Activated T-cell treated with anti-CD3 and anti-CD28 coated beads for 48 hours (primary cell): ENCODE data around the gene RXRB.

Experiments used
- DNase-seq: peaks from one replicate; pipeline ENCODE4 v3.0.0-alpha.2; 2020; ENCODE audit warnings: low read depth

RXRB gene

DNA sequence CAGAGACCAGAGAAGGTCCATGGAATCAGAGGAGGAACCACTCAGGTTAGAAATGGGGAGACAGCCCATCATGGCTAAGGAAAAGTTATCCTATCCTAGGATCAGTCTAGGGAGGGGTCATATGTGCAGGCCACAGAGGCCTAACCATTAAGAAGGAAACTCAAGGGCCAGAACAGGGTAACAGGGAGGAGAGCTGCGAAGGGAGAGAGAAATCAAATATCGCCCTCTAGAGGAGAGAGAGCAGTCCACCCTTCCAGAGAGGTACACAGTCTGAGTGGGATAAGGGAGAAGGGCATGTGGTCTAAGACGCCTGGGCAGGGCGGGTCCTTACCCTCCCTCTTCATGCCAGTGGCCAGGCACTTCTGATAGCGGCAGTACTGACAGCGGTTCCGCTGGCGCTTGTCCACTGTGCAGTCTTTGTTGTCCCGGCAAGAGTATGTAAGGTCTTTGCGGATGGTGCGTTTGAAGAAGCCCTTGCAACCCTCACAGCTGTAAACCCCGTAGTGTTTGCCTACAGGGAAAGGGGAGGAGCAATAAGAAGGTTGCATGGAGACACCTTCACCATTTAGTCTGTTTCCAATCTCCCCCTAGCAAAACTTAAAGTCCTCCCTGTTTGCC, 2.9 kb downstream of the RXRB start:
- DNase-seq = no peak

DNA sequence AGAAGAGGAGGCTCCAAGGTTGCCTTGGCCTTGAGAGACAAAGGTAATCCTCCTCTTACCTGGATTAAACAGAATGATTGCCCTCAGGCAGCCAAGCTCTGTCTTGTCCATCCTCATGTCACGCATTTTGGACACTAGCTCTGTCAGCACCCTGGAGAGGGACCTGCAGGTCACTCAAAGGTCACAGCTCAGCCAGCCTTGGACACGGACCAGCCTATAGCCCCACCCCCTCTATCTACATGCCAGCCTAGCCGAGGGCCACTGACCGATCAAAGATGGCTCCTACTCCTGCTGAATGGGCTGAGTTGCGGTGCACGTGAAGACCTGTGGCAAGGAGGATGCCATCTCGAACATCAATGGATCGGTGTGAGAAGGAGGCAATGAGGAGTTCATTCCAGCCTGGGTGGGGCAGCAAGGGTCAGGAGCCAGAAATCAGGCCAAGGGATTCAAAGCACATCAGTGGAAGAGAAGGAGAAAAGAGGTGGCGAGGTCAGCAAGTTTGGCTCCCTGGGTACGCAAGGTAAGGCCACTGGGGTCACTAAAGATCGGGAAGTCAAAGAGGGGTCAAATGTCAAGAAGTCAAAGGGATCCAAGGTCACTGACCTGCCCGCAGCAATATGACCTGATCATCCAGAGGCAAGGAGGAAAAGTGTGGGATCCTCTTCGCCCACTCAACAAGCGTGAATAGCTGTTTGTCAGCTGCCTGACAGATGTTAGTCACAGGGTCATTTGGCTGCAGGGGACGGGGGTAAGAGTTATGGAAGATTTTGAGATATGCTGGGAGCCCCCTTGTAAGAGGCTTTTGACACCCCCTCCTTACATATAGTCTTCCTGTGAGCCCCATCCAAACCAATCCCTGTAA, 4.9 kb downstream of the RXRB start:
- no peak for DNase-seq

DNA sequence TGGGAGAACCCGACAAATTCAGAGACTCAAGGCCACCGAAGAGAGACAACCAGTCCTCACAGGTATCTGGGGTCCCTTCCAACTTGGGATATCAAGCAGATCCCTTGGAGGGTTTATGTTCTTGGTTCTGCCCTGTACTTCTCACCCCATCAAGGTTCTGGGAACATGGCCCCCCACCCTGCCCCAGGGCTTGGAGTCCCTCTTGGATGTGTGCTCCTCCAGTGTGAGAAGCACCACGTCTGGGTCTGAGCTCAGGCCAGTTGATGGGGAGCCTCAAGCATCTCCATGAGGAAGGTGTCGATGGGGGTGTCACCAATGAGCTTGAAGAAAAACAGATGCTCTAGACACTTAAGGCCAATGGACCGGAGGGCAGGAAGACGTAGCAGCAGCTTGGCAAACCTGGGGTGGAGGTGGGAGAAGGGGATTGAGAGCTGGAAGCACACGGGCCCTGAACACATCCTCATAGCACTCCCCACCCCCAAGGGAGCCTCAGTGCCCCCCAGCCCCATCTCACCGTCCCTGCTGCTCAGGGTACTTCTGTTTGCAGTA, 6.0 kb downstream of the RXRB start:
- DNase-seq = no peak

DNA sequence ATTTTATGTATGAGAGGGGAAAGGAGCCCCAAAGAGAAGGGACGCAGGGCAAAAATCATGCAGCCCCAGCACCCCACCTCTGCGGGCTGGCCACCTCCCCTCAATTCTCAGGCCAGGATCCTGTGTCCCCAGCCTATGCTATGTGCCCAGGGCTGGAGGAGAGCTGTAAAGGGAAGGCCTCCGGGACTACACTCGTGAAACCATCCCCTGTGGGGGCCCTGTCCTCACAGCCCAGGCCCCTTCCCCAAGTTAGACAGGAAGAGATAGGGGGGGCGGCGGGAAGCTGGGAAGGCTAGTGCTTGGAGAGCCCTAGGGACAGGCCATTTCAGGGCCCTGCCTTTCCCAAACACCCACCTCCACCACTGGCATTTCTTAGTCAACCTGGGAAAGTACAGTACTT, 6.8 kb downstream of the RXRB start:
- no peak for DNase-seq

DNA sequence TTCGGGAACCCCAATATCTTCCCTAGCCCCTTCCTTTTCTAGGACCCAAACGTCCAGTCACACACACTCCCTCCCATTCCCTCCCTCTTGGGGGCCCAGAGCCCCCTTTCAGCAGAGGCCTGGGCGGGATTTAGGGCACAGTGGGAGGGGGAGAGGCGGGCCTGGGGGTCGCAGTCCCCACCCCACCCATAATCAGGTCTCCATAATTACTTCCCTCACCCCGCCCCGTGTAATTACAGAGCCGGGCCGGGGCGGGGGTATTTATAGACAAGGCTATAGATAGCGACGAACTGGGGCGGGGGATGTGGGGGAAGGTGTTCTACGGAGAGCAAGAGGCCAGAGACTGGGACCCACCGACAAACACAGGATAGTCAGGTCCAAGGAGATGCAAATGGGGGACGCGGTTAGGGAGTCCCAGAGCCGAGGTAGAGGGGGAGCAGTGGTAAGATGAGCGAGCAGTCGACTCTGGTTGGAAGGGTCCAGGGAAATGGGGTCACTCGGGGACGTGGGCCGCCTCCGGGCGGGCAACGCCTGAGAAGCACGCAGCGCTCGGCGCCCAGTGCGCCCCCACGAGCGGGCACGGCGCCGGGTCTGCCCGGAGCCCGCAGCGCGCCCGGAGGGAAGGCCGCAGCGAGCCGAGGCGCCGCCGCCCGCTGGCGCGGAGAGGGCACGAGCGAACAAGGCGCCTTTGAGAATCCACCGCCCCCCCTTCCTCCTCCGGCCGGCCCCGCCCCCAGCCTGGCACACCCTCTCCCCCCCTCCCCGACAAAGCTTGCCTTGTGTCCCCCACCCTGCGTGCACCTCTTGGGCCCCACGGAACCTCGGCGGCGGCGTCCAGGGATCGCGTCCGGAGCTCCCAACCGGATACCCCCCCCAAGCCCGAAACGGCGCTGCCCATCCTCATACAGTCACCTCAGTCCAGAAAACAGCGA, 7.5 kb downstream of the RXRB start:
- DNase-seq = no peak

DNA sequence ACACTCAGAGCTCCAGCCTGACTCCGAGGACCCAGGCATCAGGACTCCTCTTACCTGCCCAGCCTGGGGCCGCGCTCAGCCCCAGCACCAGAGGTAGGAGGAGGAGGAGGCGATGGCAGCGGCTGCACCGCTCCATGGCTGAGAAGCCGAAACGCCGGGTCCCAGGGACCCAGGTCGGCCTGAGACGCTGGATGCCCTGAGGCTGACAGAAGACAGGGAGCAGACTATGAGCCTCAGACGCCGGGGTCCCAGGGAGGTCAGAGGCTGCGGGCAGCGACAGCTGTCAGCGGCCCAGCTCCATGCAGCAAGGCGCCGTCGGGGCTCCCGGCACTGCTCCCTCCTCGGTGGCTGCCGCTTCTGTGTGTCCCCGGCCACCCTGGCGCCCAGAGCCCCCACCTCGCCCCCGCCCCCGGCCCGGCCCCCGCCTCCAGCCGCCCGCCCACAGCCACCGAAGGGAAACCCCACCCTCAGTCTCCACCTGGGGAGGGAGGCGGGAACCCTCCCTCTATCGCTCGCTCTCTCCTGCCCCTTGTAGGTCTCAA, 8.3 kb downstream of the RXRB start, which contains the start of gene COL11A2:
TSS of gene COL11A2 (minus strand) at position 363 of the 542 bp plus-strand sequence. CDS start at position 136, 227 bp downstream.
- no peak for DNase-seq

DNA sequence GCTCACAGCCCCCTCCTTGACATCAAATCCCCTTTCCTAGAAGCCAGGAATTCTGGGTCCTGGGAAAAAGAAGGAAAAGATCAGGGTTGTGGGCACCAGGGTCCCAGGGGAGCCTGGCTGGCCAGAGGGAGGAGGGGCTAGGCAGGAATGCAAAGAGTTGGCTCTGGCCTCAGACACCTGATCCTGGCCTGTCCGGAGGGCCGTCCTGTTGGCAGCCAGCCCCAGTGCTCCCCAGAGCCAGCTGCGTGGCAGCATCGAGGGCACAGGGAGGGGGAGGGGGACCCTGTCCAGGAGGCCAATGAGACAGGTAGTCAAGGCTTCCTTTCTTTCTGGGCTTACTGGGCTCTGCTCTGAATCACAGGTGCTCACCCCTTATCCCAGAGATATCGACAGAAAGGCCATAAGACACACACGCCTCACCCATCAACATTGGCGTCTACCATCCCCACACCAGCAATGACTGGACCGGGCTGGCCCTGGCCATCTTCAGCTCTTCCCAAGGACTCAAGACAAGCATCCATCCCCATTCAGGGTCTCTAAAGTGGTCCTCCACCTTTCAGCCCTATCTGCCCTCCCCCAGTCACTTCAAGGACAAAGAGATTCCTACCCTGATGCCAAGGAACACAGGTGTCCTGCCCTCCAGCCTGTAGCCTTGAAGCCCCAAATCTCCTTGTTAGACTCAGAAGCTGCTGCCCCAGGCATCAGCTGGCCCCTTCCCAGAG, 8.9 kb downstream of the RXRB start:
- no peak for DNase-seq

DNA sequence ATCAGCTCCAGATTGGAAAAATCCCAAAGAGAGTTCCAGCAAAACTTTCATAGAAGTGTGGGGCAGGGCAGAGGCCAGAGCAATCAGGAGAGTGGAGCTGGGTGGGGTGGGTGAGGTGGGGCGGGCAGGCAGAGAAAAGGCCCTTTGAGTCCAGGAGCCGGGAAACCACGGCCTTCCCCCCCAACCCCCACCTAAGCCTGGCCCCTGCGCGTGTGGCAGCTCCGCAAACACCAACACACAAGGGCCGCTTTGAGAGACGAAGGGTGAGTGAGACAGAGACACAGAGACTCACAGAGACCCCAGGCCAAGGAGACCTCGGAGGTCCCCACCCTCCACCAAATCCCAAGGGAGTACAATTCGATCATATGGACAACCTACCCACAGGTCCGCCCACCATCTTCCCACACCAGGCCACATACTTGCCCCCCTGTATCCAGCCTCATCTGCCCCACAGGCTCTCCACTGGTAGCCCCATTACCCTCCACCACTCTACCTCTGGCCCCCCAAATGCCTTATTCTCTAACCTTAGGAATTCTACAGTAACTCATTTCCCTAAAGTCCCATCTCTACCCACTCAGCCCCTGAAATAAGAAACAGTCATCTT, 9.9 kb downstream of the RXRB start:
- no peak for DNase-seq

DNA sequence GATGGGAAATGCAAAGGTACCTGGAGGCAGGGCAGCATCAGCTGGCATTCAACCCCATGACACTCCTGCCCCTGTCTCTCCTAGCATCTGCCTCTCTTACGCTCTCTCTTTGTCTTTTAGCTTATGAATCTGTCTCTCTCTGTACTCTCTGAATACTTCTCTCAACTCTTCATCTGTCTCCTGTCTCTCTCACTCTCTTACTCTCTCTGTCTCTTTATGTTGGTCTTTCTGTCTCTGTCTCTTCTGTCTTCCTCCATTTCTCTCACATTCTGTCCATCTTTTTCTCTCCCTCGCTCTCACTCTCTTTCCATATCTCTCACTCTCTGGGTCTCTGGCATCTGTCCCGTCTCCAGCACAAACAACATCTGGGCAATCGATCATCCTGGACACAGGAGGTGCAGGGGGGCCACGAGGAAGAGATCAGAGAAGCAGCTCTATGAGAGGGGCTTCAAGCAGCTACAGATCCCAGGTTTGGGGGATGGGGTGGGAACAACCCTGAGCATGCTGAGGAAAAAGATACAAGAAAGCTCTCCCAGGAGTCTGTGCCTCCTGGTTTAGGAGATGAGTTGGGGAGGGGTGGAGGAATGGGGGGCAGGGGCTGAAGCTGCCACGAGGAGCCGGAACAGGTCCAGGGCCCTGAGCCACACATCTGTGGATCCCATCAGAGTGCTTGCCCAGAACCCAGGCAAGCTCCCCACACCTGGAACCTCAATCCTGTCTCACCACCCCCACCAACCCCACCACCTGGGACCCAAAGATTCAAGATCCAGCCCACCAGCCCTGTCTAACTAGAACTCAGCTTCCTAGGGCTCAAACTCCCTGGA, 10.6 kb downstream of the RXRB start:
- no peak for DNase-seq

DNA sequence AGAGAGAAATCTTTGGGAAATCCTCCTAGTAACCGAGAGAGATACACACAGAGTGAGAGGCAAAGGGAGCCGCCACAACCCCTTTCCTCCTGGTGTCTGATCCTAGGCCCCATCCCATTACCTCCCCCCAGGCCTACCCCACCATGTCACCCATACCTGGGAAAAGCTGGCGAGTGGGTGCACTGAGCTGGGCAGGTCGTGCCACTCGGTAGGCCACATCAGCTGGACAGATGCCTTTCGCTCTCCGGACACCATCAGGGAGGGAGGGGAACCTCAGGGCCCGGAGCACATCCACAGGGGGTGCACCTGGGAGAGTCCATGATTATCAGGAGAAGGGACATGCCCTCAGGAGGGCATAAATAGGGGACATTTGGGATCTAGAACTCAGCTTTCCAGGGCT, 11.3 kb downstream of the RXRB start:
- no peak for DNase-seq

DNA sequence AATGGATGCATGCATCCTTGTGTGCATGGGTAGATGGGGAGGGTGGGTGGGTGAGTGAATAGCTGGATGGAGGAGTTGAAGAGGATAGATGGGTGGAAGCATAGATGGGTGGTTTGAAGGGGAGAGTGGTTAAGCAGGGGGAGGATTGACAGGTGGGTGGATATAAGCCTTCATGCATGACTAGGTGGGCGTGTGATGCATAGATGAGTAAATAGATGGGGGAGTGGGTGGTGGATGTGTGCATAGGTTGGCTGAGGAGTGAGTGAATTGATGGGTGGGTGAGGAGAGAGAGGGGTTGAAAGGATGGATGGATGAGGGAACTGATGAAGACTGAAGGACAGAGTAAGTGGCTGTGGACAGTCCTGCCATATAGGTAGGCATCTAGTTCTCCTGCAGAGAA, 12.7 kb downstream of the RXRB start:
- DNase-seq = no peak

DNA sequence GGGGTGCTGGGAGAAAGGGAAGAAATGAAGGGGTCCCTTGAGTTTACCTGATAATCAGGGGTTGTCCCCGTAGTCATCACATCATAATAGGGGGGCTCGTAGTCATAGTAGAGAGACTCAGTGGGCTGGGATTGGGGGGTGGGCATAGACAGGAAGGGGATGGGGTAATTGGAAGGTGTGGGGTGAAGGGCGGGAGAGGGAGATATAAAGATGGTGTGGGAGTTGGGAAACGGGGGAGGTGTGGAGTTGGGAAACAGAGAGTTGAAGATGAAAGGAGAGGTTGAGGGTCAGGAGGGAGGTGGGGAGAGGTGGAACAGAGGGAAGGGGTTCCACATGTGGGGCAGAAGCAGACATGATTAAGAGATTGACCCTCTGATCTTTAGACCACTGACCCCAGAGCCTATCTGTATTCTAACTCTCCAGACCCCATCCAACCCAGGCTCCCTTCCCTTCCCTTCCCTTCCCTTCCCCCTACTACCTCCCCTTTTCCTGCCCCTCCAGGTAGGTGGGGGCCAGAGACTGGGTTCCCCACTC, 14.7 kb downstream of the RXRB start:
- DNase-seq = no peak

DNA sequence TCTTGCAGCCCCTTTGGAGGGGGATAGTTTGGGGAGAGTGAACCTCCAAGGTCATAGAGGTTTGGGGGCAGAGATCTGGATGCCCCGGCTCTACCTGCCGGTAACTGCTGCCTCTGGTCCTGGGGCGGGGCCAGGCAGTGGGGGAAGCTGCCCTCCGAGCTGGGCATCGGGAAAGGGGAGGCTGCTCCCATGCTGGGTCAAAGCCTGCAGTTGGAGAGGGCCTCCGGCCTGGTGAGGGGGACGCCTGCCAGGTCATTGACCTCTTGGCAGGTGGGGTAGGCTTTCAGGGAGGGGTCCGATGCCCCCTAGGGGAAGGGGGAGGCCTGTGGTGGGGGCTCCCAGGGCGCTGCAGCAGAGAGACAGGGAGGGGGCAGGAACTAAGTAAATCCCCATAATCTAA, 15.3 kb downstream of the RXRB start:
- no peak for DNase-seq

DNA sequence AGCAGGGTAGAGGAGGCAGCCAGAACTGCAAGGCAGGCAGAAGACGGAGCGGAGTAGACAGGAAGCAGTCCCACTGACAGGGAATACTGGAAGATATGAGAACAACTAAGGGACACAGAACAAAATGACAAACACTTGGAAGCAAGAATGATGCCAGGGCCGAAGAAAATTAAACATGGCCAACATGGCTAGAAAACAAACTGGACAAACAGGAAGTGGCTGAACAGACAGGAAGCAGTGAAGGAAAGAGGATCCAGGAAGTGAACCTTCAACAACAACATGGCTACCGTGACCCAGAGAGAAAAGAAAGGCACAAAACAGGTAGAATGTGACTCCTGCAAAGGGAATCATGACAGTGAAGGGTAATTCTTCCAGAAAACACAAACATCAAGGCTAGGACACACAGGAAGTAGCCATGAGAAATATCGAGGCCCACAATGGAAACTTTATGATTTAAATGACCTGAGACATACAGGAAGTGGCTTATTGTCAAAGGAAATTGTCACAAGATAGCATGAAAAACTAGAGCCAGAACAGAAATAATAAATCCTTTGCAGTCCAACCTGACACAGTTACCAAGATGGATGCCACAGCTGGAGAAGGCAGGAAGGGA, 17.3 kb downstream of the RXRB start:
- no peak for DNase-seq

DNA sequence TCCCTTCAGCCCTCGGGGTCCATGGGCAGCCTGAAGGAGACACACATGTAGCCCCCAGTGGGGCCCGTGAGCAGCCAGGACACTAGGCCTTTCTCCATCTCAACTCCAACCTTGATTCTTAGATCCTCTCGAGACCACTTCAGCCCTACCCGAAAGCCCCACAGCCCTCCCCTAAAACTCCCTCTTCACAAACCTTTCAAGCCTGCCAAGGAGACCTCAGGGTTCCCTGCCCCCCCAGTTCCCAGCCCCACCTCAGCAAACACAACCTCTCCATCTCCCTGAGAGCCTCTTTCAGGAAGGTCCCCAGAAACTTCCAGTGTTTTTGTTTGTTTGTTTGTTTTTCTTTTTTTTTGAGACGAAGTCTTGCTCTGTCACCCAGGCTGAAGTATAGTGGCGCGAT, 19.3 kb downstream of the RXRB start:
- no peak for DNase-seq

DNA sequence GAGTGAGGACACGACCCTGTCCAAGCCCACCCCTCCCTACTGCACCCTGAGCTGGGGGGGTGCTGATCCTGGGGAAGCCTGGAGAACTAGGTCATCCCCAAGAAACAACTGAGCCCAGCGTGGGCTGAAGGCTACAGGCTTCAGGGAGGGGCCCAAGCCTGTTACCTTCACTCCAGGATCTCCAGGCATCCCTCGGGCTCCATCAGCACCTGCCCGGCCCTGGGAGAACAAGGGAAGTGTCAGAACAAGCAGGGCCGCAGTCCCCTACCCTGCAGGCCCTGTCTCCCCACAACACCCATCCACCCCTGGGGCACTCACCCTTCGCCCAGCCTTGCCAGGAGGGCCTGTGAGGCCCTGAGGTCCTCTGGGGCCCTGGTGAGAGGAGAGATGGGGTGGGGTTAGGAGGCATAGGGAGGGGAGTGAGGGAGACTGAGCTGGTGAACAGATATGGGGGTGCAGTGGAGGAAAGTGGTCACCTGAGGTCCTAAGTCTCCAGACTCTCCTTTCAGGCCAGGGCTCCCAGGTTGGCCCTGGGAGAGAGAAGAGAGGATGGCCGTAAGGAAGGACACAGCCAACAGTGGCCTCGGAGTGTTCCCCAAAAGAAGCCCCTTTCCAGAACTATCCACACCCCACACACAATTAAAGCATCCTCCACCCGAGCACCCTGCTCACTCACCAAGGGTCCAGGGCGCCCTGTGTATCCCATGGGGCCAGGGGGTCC, 21.6 kb downstream of the RXRB start:
- DNase-seq = no peak

DNA sequence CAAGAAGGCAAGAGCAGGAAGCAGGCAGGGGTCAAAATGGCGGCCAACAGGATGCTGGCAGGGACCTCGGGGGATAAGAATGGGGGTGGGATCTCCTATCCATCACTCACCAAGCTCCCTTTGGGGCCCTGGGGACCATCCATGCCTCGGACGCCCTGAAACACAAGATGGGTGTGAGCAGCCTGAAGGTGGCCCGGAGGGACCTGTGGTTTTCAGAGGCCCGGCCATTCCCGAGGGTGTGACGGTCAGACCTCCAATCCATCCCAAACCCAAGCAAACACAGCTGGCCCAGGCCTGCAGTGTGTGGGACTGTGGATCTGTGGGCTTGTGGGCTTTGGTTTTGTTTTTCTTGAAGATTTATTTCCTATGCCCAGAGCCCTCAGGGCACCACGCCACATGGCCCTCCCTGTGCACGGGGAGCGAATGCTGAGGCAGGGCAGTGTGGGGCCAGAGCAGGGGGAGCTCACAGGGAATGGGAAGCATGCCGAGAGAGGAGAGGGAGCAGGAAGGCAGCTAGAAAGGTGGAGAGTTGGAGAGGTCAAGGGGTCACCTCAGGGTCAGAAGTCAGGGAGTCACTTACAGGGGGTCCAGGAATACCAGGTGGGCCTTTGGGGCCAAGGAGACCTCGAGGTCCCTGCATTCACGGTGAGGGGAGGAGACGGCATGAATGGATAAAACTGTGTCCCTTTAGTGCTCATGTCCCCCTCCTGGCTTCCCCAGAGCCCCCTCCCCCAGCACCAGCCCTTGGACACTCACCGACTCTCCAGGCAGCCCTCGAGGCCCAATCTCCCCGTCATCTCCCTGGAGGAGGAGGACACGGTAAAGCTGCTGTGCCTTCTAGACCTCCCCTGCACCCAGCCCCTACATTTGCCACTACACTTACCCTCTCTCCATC, 22.7 kb downstream of the RXRB start:
- no peak for DNase-seq

DNA sequence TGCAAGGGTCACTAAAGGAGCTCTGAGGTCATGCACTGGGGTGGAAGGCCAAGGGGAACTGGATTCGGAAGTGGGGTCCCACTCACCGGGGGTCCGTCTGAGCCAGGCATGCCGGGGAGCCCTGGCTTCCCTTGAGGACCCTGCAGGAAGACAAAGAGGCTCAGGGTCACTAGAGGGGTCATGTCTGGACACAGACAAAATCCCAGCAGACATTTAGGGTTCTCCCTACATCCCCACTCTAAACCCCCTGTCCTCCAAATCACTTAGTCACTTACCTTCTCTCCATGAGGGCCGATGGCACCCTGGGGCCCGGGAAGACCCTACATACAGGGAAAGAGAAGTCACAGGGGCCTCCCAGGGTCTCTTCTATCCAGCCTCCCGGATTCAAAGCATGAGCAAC, 23.6 kb downstream of the RXRB start:
- no peak for DNase-seq
